Stimulated activated effector memory CD8-positive, alpha-beta T cell treated with anti-CD3 and anti-CD28 coated beads, Interleukin-12 subunit alpha, Interleukin-12 subunit beta, amount 100 ng/mL, for 72 hours (primary cell): ENCODE measurements around the gene SLC16A1.
"Not testable (repeated sequence)": the region's sequence is repeated elsewhere in the genome, so short reads cannot be mapped to it uniquely, and the experiment has no call there.

Source experiments
- ATAC-seq: fragments of 150-1000 bp; cut with Tn5 transposase; 2 replicates; pipeline ENCODE4 v1.10.0; 2021
- DNase-seq, 2 donors: peaks; one replicate each; pipeline ENCODE4 v3.0.0; 2021 to 2022; ENCODE audit warnings: low spot score in 2 of 2
- H3K27ac Mint-ChIP-seq: one replicate; pipeline ENCODE4 v1.8.0; 2022; ENCODE audit warnings: mild to moderate bottlenecking, mixed read lengths
- H3K36me3 Mint-ChIP-seq: one replicate; pipeline ENCODE4 v1.8.0; 2022; ENCODE audit warnings: mild to moderate bottlenecking, mixed read lengths
- H3K4me1 Mint-ChIP-seq: one replicate; pipeline ENCODE4 v1.8.0; 2022; ENCODE audit warnings: mixed read lengths
- H3K4me3 Mint-ChIP-seq: one replicate; pipeline ENCODE4 v1.8.0; 2022; ENCODE audit warnings: mild to moderate bottlenecking, mixed read lengths
- H3K9me3 Mint-ChIP-seq: one replicate; pipeline ENCODE4 v1.8.0; 2022; ENCODE audit warnings: mixed read lengths

SLC16A1 gene, protein sequence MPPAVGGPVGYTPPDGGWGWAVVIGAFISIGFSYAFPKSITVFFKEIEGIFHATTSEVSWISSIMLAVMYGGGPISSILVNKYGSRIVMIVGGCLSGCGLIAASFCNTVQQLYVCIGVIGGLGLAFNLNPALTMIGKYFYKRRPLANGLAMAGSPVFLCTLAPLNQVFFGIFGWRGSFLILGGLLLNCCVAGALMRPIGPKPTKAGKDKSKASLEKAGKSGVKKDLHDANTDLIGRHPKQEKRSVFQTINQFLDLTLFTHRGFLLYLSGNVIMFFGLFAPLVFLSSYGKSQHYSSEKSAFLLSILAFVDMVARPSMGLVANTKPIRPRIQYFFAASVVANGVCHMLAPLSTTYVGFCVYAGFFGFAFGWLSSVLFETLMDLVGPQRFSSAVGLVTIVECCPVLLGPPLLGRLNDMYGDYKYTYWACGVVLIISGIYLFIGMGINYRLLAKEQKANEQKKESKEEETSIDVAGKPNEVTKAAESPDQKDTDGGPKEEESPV

DNA sequence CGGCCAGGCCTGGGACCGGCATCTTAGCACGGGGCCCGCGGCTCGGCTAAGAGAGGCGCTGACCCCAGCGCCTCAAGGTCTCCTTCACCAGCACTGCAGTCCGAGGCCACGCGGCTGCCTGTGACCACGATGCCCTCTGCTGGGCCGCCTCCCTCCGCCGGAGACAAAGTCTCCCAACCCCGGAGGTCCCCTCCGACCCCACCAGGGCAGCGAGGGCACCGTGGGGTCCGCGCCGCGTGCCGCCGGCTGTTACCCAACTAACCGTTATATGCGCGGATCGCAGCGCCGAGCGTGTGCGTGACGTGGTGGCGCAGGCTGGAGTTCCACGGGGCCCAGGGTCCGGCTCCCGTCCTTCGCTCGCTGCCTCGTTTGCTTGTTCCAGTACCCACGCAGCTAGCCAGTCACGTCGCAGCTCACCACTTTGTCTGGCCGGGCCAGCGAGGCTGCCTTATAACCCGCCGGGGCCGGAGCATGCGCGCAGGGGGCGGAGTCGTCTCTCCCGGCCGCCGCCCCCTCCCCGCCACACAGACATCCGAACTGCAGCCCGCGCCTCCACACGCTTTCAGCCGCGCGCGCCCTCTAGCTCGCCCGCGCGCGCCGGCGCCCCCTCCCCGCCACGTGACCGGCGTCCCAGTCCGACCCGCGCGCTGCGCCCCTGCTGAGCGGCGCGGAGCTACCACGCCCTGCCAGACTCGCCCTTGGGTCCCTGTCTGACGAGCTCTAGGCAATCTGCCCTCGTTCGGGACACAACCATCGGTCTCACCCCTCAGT, at the start of gene SLC16A1:
Gene SLC16A1, minus strand, starts transcription at position 424 of the 771 bp plus-strand sequence. CDS start 26,888 bp downstream, outside the sequence.
- H3K4me3 Mint-ChIP-seq, result peak within 1 kb of the TSS; percentile 99
- no peaks in the 10 kb centered on the region for H3K9me3 Mint-ChIP-seq
- peak; percentile 82 for ATAC-seq
- peak within 1 kb of the TSS; percentile 98 for H3K27ac Mint-ChIP-seq
- DNase-seq, result peak; percentile 77 to 95
- H3K4me1 Mint-ChIP-seq, result peaks cover 52% of the 10 kb centered on the region
- H3K36me3 Mint-ChIP-seq, result peaks cover 83% of the 10 kb centered on the region

DNA sequence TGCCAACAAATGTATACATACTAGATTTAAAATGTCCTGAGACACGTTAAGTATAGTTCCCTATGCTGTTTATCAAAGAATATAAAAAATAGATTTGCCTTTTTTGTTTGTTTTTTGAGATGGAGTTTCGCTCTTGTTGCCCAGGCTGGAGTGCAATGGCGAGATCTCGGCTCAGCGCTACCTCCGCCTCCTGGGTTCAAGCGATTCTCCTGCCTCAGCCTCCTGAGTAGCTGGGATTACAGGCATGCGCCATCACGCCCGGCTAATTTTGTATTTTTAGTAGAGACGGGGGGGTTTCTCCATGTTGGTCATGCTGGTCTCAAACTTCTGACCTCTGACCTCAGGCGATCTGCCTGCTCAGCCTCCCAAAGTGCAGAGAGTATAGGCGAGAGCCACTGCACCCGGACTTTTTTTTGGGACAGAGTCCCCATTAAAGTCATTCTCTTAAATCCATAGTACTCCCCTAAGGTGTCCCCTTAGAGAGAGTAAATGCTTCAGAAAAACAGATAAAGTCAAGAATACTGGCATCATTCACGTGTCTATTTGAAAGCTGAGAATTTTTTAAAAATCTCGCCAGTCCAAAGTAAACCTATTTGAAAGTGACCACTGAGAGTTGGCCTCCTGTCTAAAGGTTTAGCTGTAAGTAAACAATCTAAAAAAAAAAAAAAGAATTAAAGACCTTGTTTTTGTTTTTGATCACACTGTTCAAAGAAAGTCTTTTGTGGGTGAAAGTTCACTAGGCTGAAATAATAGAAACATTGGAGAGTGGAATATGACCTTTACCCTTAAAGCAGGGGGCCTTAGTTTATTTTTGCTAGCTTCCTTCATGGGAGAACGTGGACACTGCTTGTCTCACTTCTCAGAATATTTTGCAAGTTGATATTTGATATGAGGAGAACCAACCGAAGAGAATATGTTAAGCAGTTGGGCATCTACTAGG, 48.0 kb upstream of the SLC16A1 start:
- no peak overlapping the region for H3K4me3 Mint-ChIP-seq

DNA sequence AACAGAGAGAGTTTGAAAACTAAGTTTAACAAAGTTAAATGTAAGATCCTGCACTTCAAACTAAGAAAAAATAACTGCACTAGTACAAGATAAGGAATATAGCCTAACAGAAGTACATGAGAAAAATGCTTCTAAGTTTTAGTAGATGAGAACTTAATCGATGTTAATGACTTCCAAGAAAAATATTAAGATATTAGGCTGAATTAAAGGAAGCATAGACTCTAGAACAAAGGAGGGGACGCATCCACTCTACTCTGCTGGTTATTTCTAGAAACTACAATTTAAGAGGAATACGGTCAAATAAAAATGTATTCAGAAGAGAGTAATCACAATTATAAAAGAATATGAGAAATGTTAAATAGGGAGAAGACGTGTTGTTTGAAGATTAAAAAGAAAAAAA, 46.3 kb upstream of the SLC16A1 start:
- Mint-ChIP-seq H3K9me3 (no peaks in the 10 kb centered on the region), H3K4me3 (no peak overlapping the region), H3K36me3 (peaks cover 39% of the 10 kb centered on the region), H3K27ac (no peak overlapping the region), H3K4me1 (no peaks in the 10 kb centered on the region)
- no peak for ATAC-seq
- DNase-seq, result no peak

More for the DNA sequence above, 48.0 kb upstream of the SLC16A1 start:
- Mint-ChIP-seq H3K36me3 (peaks cover 41% of the 10 kb centered on the region), H3K27ac (no peak overlapping the region), H3K4me1 (no peaks in the 10 kb centered on the region), H3K9me3 (no peaks in the 10 kb centered on the region)
- DNase-seq (no peak), ATAC-seq (no peak)

DNA sequence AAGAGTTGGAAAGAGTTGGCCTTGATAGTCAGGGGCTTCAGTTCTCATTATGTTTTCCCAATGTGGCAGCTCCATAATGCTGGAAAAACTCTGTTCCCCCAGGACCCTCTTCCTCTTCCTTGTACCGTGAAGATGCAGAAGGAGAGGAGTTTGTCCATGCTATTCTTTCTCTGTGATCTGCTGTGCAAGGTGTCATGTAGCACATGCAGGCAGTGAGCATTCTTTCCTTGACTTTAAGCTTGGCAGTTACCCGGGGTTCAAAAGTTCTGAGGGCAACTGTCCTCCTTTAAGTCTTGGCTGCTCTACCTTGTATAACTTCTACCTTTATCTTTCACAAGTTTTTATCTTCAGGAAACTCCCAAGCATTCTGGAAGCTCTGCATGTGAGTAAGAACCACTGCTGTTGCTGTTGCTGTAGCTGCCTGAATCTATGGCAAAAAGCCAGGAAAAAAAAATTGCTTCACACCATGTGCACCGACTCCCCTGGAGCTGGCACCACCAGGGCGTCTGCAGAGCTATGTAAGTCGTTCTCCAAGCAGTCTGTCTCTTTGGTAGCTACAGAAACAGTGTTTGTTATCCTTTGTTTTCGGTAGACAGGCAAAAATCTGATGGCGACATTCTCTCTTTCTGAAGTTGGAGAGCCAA, 42.7 kb upstream of the SLC16A1 start:
- DNase-seq, result no peak
- Mint-ChIP-seq H3K9me3 (no peaks in the 10 kb centered on the region), H3K4me1 (no peaks in the 10 kb centered on the region), H3K36me3 (peaks cover 41% of the 10 kb centered on the region), H3K27ac (no peak overlapping the region), H3K4me3 (no peak overlapping the region)
- ATAC-seq, result no peak

DNA sequence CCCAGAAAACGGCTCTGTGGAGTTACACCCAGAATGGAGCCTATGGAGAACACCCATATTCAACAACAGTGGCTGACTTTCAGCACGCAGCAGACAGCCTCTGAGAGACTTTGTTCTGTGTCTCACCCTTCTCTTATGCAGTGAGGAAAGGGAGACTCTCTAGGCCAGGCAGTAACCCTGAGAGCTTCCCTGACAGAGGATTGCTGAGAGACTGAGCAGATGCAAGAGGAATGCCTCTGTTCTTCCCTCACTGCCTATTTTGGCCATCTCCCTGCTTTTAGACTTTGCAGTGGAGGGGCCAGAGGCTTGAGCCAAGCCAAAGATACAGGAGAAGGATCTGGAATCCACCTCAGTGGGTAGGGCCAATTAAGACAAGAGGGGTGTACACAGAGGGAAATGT, 41.8 kb upstream of the SLC16A1 start:
- no peak for DNase-seq
- H3K27ac Mint-ChIP-seq, result no peak overlapping the region
- no peaks in the 10 kb centered on the region for H3K9me3 Mint-ChIP-seq
- no peaks in the 10 kb centered on the region for H3K4me1 Mint-ChIP-seq
- H3K36me3 Mint-ChIP-seq, result peaks cover 39% of the 10 kb centered on the region
- no peak overlapping the region for H3K4me3 Mint-ChIP-seq
- ATAC-seq, result no peak

DNA sequence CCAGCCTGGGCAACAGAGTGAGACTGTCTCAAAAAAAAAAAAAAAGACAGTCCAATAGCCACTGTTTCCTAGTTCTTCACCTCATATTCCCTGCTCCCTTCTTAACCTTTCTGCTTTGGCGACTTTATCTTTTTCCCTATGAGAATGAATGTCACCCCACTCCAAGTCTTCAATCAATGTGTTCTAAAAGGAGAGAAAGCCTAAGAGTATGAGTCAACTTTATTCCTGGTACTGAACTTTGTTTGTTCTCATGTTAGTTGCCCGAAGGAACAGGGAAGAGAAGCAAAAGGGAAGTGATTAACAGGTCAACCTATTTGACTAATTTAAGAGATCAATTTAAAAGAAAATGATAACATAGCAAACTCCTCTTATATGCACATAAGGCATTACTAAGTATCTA, 39.9 kb upstream of the SLC16A1 start:
- no peaks in the 10 kb centered on the region for H3K4me1 Mint-ChIP-seq
- H3K4me3 Mint-ChIP-seq, result no peak overlapping the region
- DNase-seq (no peak), ATAC-seq (no peak)
- peak overlapping the region; percentile 11 for H3K27ac Mint-ChIP-seq
- H3K36me3 Mint-ChIP-seq, result peaks cover 29% of the 10 kb centered on the region
- no peaks in the 10 kb centered on the region for H3K9me3 Mint-ChIP-seq

DNA sequence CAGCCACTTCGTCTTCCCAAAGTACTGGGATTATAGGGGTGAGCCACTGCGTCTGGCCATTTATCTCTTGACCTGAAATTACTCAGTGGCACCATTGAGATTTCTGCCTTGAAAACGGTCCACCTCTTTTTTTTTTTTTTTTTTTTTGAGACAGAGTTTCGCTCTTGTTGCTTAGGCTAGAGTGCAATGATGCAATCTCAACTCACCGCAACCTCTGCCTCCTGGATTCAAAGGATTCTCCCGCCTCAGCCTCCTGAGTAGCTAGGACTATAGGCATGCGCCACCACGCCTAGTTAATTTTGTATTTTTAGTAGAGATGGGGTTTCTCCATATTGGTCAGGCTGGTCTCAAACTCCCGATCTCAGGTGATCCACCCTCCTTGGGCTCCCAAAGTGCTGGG, 39.0 kb upstream of the SLC16A1 start:
- ATAC-seq, H3K4me1 Mint-ChIP-seq, H3K9me3 Mint-ChIP-seq, DNase-seq, H3K4me3 Mint-ChIP-seq: not testable (repeated sequence)
- Mint-ChIP-seq H3K27ac (peak overlapping the region; percentile 11), H3K36me3 (peaks cover 22% of the 10 kb centered on the region)

DNA sequence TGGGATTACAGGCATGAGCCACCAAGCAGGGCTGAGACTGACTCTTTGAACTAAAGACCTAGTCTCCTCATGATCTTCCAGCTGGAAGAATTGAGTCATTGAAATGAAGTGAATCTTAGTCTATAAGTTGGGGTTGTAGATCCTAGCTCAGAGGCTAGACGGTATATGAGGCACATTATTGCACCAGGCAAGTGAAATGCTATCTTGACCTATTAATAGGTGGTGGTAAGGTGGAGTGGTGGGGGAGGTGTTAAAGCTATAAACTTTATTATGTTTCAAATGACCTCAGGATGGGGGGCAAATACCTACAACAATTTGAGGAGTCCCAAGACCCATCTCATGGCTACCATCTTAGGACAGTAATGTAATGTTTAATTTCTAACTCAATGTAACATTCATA, 36.8 kb upstream of the SLC16A1 start:
- H3K4me3 Mint-ChIP-seq, result no peak overlapping the region
- no peaks in the 10 kb centered on the region for H3K4me1 Mint-ChIP-seq
- ATAC-seq (no peak), DNase-seq (no peak)
- peaks cover 22% of the 10 kb centered on the region for H3K36me3 Mint-ChIP-seq
- no peaks in the 10 kb centered on the region for H3K9me3 Mint-ChIP-seq
- no peak overlapping the region for H3K27ac Mint-ChIP-seq

DNA sequence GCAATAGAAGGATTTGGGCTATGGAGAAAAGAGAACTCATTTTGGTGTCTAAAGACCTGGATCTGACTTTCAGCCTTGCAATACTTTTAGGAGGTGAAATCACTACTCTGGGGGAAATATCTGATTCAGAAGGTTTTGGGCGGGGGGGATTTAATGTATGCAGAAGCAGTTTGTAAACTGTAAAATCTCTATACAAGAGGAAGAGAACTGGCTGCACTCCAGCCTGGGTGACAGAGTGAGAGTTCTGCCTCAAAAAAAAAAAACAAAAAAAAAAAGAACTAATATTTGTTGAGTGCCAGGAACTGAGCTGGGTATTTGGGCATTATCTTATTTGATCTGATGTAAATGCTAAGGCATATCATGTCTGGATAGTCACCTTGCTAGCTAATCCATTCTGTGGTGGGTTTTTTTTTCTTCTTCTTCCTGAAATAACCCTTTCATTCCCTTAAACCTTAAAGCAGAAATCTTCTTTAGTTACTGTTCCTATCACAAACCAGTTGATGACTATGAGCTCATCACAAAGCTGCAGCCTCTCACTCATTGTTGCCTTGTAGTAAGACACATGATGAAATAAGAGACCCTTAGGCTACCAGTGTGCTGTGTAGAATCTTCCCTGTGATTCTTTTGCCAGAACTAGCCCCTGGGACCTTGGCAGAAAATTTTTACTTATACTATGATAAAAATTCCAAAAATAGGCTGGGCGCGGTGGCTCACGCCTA, 35.6 kb upstream of the SLC16A1 start:
- no peaks in the 10 kb centered on the region for H3K4me1 Mint-ChIP-seq
- no peak for DNase-seq
- ATAC-seq, result no peak
- H3K36me3 Mint-ChIP-seq, result peaks cover 10% of the 10 kb centered on the region
- no peaks in the 10 kb centered on the region for H3K9me3 Mint-ChIP-seq
- H3K27ac Mint-ChIP-seq, result no peak overlapping the region
- H3K4me3 Mint-ChIP-seq, result no peak overlapping the region

DNA sequence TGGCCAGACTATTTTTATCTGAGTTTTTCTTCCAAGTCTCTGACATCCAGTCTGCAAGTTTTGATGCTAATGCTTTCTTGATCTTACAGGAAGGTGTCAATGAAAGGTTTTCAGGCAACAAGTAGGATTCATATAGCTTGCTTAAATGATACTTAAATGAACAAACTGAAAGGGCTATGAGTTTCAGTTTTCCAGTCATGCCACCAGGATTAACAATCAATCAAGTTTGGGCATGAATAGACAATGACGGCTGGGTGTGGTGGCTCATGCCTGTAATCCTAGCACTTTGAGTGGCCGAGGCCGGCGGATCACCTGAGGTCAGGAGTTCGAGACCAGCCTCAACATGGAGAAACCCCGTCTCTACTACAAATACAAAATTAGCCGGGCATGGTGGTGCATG, 34.3 kb upstream of the SLC16A1 start:
- no peaks in the 10 kb centered on the region for H3K9me3 Mint-ChIP-seq
- ATAC-seq, result no peak
- H3K4me1 Mint-ChIP-seq, result no peaks in the 10 kb centered on the region
- no peak overlapping the region for H3K27ac Mint-ChIP-seq
- DNase-seq, result no peak
- no peak overlapping the region for H3K4me3 Mint-ChIP-seq
- H3K36me3 Mint-ChIP-seq, result no peaks in the 10 kb centered on the region

DNA sequence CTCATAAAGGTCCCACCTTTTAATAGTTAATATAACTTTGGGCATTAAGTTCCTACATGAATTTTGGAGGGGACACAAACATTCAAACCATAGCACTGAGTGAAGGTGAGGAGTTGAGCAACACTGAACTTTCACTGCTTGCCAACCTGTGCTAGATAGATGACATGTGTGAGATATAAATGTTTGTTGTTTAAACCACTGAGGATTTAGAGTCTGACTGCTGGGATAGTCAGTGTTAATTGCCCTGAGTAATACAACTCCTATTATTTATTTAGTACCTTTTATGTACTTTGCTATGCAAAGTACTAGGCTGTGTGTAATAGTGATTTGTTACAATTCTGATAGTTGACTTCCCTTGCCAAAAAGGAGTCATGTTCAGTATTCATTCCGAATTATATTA, 32.4 kb upstream of the SLC16A1 start:
- H3K27ac Mint-ChIP-seq, result no peak overlapping the region
- no peaks in the 10 kb centered on the region for H3K4me1 Mint-ChIP-seq
- H3K4me3 Mint-ChIP-seq, result no peak overlapping the region
- no peaks in the 10 kb centered on the region for H3K36me3 Mint-ChIP-seq
- H3K9me3 Mint-ChIP-seq, result no peaks in the 10 kb centered on the region
- DNase-seq, result no peak
- ATAC-seq, result no peak

DNA sequence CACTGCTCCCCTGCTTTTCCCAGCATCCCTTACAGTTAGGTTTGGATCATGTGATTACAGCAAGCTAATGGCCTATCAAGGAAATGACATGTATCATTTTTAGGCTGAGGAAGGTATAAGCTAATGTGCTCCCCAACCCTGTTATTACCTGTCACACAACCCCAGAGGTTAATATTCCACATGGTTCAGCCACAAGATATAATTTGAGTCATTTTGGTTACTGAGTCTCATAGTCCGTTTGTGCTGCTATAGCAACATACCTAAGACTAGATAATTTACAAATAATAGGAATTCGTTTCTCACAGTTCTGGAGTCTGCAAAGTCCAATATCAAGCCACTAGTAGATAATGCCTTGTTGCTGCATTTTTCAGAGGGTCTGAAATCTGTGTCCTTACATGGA, 29.1 kb upstream of the SLC16A1 start:
- ATAC-seq, result peak; percentile 67
- H3K4me3 Mint-ChIP-seq, result no peak overlapping the region

DNA sequence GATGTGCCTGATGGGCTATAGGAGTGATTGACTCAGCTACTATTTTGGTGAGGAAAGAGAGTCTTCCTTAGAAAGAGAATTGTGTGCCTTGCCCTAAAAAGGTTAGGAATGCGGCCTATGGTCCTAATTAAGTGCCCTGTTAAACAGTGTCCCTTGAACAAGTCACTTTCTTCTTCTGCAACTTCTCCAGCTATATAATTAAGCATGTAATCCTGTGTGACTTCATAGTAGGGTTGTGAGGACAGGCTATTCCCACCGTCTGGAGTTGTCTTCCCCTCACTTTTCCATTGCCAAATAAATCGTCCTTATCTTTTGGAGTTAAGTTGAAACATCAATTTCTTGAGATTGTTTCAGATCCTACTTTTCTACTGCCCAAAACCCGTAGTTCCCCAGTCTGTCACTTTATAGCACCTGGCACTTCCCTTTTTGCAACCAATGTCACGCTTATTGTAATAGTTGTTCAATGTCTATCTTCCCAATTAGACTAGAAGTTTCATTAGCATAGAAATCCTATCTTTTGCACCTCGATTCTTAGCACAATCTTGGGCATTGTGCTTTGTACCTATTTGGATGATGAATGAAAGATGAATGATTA, 27.6 kb upstream of the SLC16A1 start:
- no peak for ATAC-seq

More for the DNA sequence above, 29.1 kb upstream of the SLC16A1 start:
- H3K9me3 Mint-ChIP-seq, result no peaks in the 10 kb centered on the region
- no peaks in the 10 kb centered on the region for H3K4me1 Mint-ChIP-seq
- DNase-seq, result no peak
- no peak overlapping the region for H3K27ac Mint-ChIP-seq
- H3K36me3 Mint-ChIP-seq, result no peaks in the 10 kb centered on the region

More for the DNA sequence above, 27.6 kb upstream of the SLC16A1 start:
- Mint-ChIP-seq H3K4me3 (no peak overlapping the region), H3K36me3 (no peaks in the 10 kb centered on the region), H3K4me1 (no peaks in the 10 kb centered on the region), H3K9me3 (no peaks in the 10 kb centered on the region), H3K27ac (no peak overlapping the region)
- no peak for DNase-seq
